Fibroblast of lung (primary cell): ENCODE measurements around the gene CDH26. TPM values are rescaled to one million over a fixed set of nuclear protein-coding genes. Genes with fewer than 3 reads are reported as not detected.
"Not testable (repeated sequence)": the region's sequence is repeated elsewhere in the genome, so short reads cannot be mapped to it uniquely, and the experiment has no call there.

Experiments
- DNase-seq, 2 donors: peaks; one replicate each; pipeline versions ENCODE4 v3.0.0 to v3.0.0-alpha.2; 2010; ENCODE audit warnings: low read depth in 2 of 2
- H2AFZ ChIP-seq: 2 replicates; pipeline ENCODE4 v1.5.1; 2012; ENCODE audit warnings: low read length, control low read depth, inconsistent platforms
- H3K27ac ChIP-seq: 2 replicates; pipeline ENCODE4 v1.5.1; 2011; ENCODE audit warnings: low read length, control low read depth; ENCODE audit not compliant: insufficient read depth
- H3K27me3 ChIP-seq: 2 replicates; pipeline ENCODE4 v1.5.1; 2011; ENCODE audit warnings: mild to moderate bottlenecking, low read length; ENCODE audit not compliant: control insufficient read depth, insufficient read depth
- H3K36me3 ChIP-seq: 2 replicates; pipeline ENCODE4 v1.5.1; 2011; ENCODE audit warnings: low read length; ENCODE audit not compliant: control insufficient read depth, insufficient read depth
- H3K4me1 ChIP-seq: 2 replicates; pipeline ENCODE4 v1.5.1; 2011; ENCODE audit warnings: low read length; ENCODE audit not compliant: control insufficient read depth, insufficient read depth; ENCODE audit errors: extremely low read depth
- H3K4me2 ChIP-seq: 2 replicates; pipeline ENCODE4 v1.5.1; 2011; ENCODE audit warnings: low read length, control low read depth; ENCODE audit not compliant: insufficient read depth; ENCODE audit errors: extremely low read depth
- H3K4me3 ChIP-seq, 4 experiments: fragments of 200-600 bp in 1 of 4; sonication (generic) in 1 of 4; replicated peaks in 1 of 4; 2 replicates each; pipeline ENCODE4 v1.5.1; 2011 to 2016; ENCODE audit warnings: low read length in 4 of 4, low read depth in 3 of 4, mild to moderate bottlenecking in 3 of 4, control low read depth in 2 of 4, inconsistent platforms in 1 of 4, mixed read lengths in 1 of 4; ENCODE audit not compliant: insufficient read depth in 1 of 4; ENCODE audit errors: control extremely low read depth in 1 of 4
- H3K79me2 ChIP-seq: 2 replicates; pipeline ENCODE4 v1.5.1; 2012; ENCODE audit warnings: mild to moderate bottlenecking, low read length, inconsistent platforms; ENCODE audit not compliant: control insufficient read depth, insufficient read depth
- H3K9ac ChIP-seq: 2 replicates; pipeline ENCODE4 v1.5.1; 2011; ENCODE audit warnings: mild to moderate bottlenecking, low read length, control low read depth; ENCODE audit not compliant: insufficient read depth
- H3K9me3 ChIP-seq: 2 replicates; pipeline ENCODE4 v1.5.1; 2012; ENCODE audit warnings: low read depth, low read length; ENCODE audit not compliant: control insufficient read depth, insufficient read depth
- H4K20me1 ChIP-seq: 2 replicates; pipeline ENCODE4 v1.5.1; 2011; ENCODE audit warnings: low read length; ENCODE audit not compliant: control insufficient read depth, insufficient read depth; ENCODE audit errors: extremely low read depth
- CTCF ChIP-seq, 2 donors: IDR thresholded peaks in 1 of 2; conservative IDR thresholded peaks in 1 of 2; 1 replicate in 1 of 2; 2 replicates in 1 of 2; pipeline ENCODE4 v1.5.1; 2011 to 2012; ENCODE audit warnings: low read length in 2 of 2, control low read depth in 1 of 2, inconsistent platforms in 1 of 2, low read depth in 1 of 2, mild to moderate bottlenecking in 1 of 2
- EZH2 ChIP-seq: IDR thresholded peaks from 2 replicates; pipeline ENCODE4 v1.5.1; 2012; ENCODE audit warnings: low read length, control low read depth, mild to moderate bottlenecking; ENCODE audit errors: missing control alignments
- polyA plus RNA-seq, 2 donors: library from polyadenylated mRNA; depleted of rRNA in 1 of 2; stranded (reverse) in 1 of 2; unstranded in 1 of 2; fragments of >200 nt; gene quantifications; 2 replicates each; pipeline ENCODE4 v1.2.1, GENCODE V29; 2011 to 2012; ENCODE audit warnings: missing spikeins in 1 of 2
- total RNA-seq: library from RNA; depleted of rRNA; stranded (reverse); fragments of >200 nt; gene quantifications from 2 replicates; pipeline ENCODE4 v1.2.1, GENCODE V29; 2014

The CDH26 gene
- total and polyA plus RNA-seq, 2 donors (not counting 1 experiment from before 2014, with no cell fraction given) = 0.12 to 0.50 TPM

GRCh38 chr20:59955131-59955796, 3.0 kb upstream of the CDH26 start:
- H3K4me3 ChIP-seq = no peak overlapping the region
- H3K4me1 ChIP-seq = no peaks in the 10 kb centered on the region
- H3K36me3 ChIP-seq = no peaks in the 10 kb centered on the region
- no peak overlapping the region for H3K9ac ChIP-seq
- no peak overlapping the region for H3K4me2 ChIP-seq
- peak in 1 of 2 donors; percentile 14 for DNase-seq
- TF ChIP-seq EZH2 (no peak), CTCF (conservative IDR thresholded peaks at IDR 0.05 in 1 of 2, IDR thresholded peaks at IDR 0.05 in 1 of 2; ENCODE audit: low read depth in 1 of 2, low read length in 2 of 2) (peak in 1 of 2 donors; percentile 33)
- H3K79me2 ChIP-seq = no peaks in the 10 kb centered on the region
- no peaks in the 10 kb centered on the region for H3K9me3 ChIP-seq
- no peak overlapping the region for H2AFZ ChIP-seq
- no peaks in the 10 kb centered on the region for H4K20me1 ChIP-seq
- H3K27ac ChIP-seq = no peak overlapping the region
- H3K27me3 ChIP-seq = no peaks in the 10 kb centered on the region

- not testable (repeated sequence) for H3K27me3 ChIP-seq, H3K79me2 ChIP-seq, DNase-seq, H2AFZ ChIP-seq, H3K9ac ChIP-seq, H3K9me3 ChIP-seq, H3K4me3 ChIP-seq, H3K36me3 ChIP-seq, H3K27ac ChIP-seq, H4K20me1 ChIP-seq, H3K4me1 ChIP-seq, H3K4me2 ChIP-seq
Observed at GRCh38 chr20:59957568-59957967, 655 bp upstream of the CDH26 start.

- Histone ChIP-seq H3K79me2 (no peaks in the 10 kb centered on the region), H3K27me3 (no peaks in the 10 kb centered on the region), H3K9me3 (no peaks in the 10 kb centered on the region), H3K9ac (no peak overlapping the region), H3K4me1 (no peaks in the 10 kb centered on the region), H3K27ac (no peak overlapping the region), H4K20me1 (no peaks in the 10 kb centered on the region), H3K4me2 (no peak overlapping the region), H2AFZ (no peak overlapping the region), H3K36me3 (no peaks in the 10 kb centered on the region), H3K4me3 (no peak overlapping the region)
- TF ChIP-seq EZH2 (no peak), CTCF (conservative IDR thresholded peaks at IDR 0.05 in 1 of 2, IDR thresholded peaks at IDR 0.05 in 1 of 2; ENCODE audit: low read depth in 1 of 2, low read length in 2 of 2) (no peak)
- DNase-seq = no peak
Observed at GRCh38 chr20:59958626-59959025, 403 bp downstream of the CDH26 start.
